Stomach (tissue), 9 donors: ENCODE measurements around the gene F2RL1. TPM values are rescaled to one million over a fixed set of nuclear protein-coding genes. Genes with fewer than 3 reads are reported as not detected.
A peak's percentile ranks its signal among the peaks of the same experiment; 100 is the strongest.

Source experiments
- DNase-seq, 2 donors: peaks; one replicate each; pipeline versions ENCODE4 v3.0.0 to v3.0.0-alpha.2; 2013 to 2019
- H3K27ac ChIP-seq, 5 donors: fragments of 200-600 bp in 4 of 5; sonication (generic) in 4 of 5; one replicate each; pipeline ENCODE4 v1.5.1; 2013 to 2019; ENCODE audit warnings: mild to moderate bottlenecking in 1 of 5, moderate library complexity in 1 of 5
- H3K27me3 ChIP-seq, 3 donors: fragments of 200-600 bp; sonication (generic); one replicate each; pipeline ENCODE4 v1.5.1; 2017 to 2019; ENCODE audit warnings: mixed run types in 1 of 3
- H3K36me3 ChIP-seq, 4 donors: fragments of 200-600 bp; sonication (generic); 1 replicate in 3 of 4; 2 replicates in 1 of 4; pipeline ENCODE4 v1.5.1; 2016 to 2019
- H3K4me1 ChIP-seq, 4 donors: fragments of 200-600 bp; sonication (generic); one replicate each; pipeline ENCODE4 v1.5.1; 2016 to 2019
- H3K4me3 ChIP-seq, 4 donors: fragments of 200-600 bp; sonication (generic) in 3 of 4; one replicate each; pipeline ENCODE4 v1.5.1; 2016 to 2019; ENCODE audit warnings: mild to moderate bottlenecking in 1 of 4
- H3K9me3 ChIP-seq, 4 donors: fragments of 200-600 bp; sonication (generic); one replicate each; pipeline ENCODE4 v1.5.1; 2016 to 2019
- CTCF ChIP-seq, 7 experiments: fragments of 450-650 bp in 4 of 7; fragments of 200-600 bp in 3 of 7; sonication (generic) in 3 of 7; IDR thresholded peaks; one replicate each; pipeline ENCODE4 v1.5.1; 2016 to 2019; ENCODE audit warnings: antibody characterized with exemption in 7 of 7, control low read depth in 2 of 7, mild to moderate bottlenecking in 1 of 7
- EP300 ChIP-seq: sonication (generic); formaldehyde crosslinking; IDR thresholded peaks from one replicate; pipeline ENCODE4 v1.6.1; 2017; ENCODE audit warnings: antibody characterized with exemption
- POLR2A ChIP-seq, 4 donors: fragments of 450-650 bp; IDR thresholded peaks; one replicate each; pipeline ENCODE4 v1.6.1; 2016; ENCODE audit warnings: antibody characterized with exemption in 4 of 4, control low read depth in 2 of 4, mild to moderate bottlenecking in 1 of 4, moderate library complexity in 1 of 4
- POLR2AphosphoS5 ChIP-seq, 3 donors: sonication (generic); formaldehyde crosslinking; IDR thresholded peaks; one replicate each; pipeline ENCODE4 v1.6.1; 2016; ENCODE audit warnings: antibody characterized with exemption in 3 of 3
- WGBS, 5 donors: extraction: QIAGEN DNeasy Blood & Tissue Kit in 3 of 5; methylation state at CpG; one replicate each; pipeline versions ENCODE4 v1.1.5 to v1.1.7; 2013 to 2018; 5-methylcytosine and 5-hydroxymethylcytosine counted together
- intact Hi-C: fragments of 100-400 bp; cut with DNase I; formaldehyde crosslinking; loops from one replicate; pipeline ENCODE4 v1.15.1; 2023; ENCODE audit warnings: low total_unique reads
- polyA plus RNA-seq, 3 donors: library from polyadenylated mRNA; stranded (reverse); fragments of 200-250 nt; gene quantifications; one replicate each; pipeline ENCODE4 v1.2.3, GENCODE V29; 2013
- total RNA-seq, 5 donors: library from RNA; depleted of rRNA; stranded (reverse); fragments of >200 nt; gene quantifications; one replicate each; pipeline versions ENCODE4 v1.1.0 to v1.2.3, GENCODE V29; 2014 to 2016
- donor health status: healthy with polysubstance abuse.
- donor health status: Bipolar disorder and iron deficiency.
- donor health status: healthy.

Gene F2RL1
- total and polyA plus RNA-seq, 8 donors = 4.8 to 72.9 (median 16.7) TPM

GRCh38 chr5:76866503-76866902, 47.7 kb downstream of the F2RL1 start:
- intact Hi-C loops = no loop called here
- H3K27ac ChIP-seq = no peak overlapping the region

GRCh38 chr5:76867038-76867437, 48.2 kb downstream of the F2RL1 start:
- peaks cover 0 to 22% (median 4%) of the 10 kb centered on the region in 4 donors for H3K4me1 ChIP-seq
- WGBS, 5 donors = 70 to 86% (median 81%) methylated on average over 4 of the region's 4 CpGs
- DNase-seq = no peak
- H3K27me3 ChIP-seq = no peaks in the 10 kb centered on the region
- intact Hi-C loops = no loop called here
- no peak overlapping the region for H3K4me3 ChIP-seq
- no peaks in the 10 kb centered on the region for H3K9me3 ChIP-seq
- H3K36me3 ChIP-seq = no peaks in the 10 kb centered on the region
- no peak overlapping the region for H3K27ac ChIP-seq
- TF ChIP-seq POLR2A (IDR thresholded peaks at IDR 0.05) (no peak), CTCF (IDR thresholded peaks at IDR 0.05) (no peak), POLR2AphosphoS5 (IDR thresholded peaks at IDR 0.05) (no peak), EP300 (no peak)

More at GRCh38 chr5:76866503-76866902, 47.7 kb downstream of the F2RL1 start:
- H3K27me3 ChIP-seq = no peaks in the 10 kb centered on the region
- H3K4me3 ChIP-seq = no peak overlapping the region
- TF ChIP-seq EP300 (no peak), POLR2A (IDR thresholded peaks at IDR 0.05) (no peak), CTCF (IDR thresholded peaks at IDR 0.05) (no peak), POLR2AphosphoS5 (IDR thresholded peaks at IDR 0.05) (no peak)
- H3K4me1 ChIP-seq = peaks cover 0 to 22% (median 4%) of the 10 kb centered on the region in 4 donors
- DNase-seq = no peak
- 86 to 95% (median 93%) methylated on average over 2 of the region's 2 CpGs for WGBS, 5 donors
- H3K9me3 ChIP-seq = no peaks in the 10 kb centered on the region
- no peaks in the 10 kb centered on the region for H3K36me3 ChIP-seq

DNA sequence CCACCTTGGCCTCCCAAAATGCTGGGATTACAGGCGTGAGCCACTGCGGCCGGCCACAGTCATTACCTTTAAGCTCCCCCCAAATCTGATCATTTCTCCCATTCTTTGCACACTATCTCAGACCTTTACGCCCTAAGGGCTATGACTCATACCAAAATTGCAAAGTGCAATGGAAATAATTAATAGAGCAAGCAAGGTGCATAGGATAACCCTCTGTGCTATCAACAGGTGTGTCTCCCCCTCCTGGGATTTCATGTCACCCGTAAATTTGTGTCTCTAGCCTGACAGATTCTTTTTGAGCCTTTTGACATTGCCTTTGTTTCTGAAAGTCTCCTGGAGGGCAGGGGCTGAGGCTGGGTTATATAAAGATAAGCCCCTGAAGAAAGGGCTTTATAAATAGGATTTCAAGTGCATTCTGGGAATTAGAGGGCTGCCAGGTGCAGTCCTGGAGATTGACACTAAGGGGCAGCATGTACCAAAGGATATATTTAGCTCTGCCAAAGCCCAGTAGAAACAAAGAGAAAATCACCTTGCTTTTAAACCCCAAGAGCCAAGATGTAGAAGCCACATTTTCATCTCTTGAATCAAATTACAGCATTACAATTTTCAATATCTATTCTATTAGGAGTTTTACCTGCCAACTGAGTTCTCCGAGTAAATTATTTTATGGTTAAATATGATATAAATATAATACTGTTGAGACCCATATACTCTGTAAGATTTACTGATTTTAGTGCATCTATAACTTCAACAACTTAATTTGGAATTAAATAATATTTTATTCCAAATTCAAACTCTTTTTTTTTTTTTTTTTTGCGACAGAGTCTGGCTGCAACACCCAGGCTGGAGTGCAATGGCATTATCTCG, 49.2 kb downstream of the F2RL1 start:
- WGBS, 5 donors = 48 to 68% (median 54%) methylated on average over 8 of the region's 8 CpGs
- H3K27ac ChIP-seq = no peak overlapping the region
- intact Hi-C loops = no loop called here
- H3K9me3 ChIP-seq = no peaks in the 10 kb centered on the region
- H3K4me1 ChIP-seq = peaks cover 0 to 12% (median under 1%) of the 10 kb centered on the region in 4 donors
- DNase-seq = peak; percentile 73 to 88
- TF ChIP-seq CTCF (IDR thresholded peaks at IDR 0.05) (peak in 5 of 7 experiments; percentile 59 to 82 (median 70)), POLR2AphosphoS5 (IDR thresholded peaks at IDR 0.05) (no peak)
- no peak overlapping the region for H3K4me3 ChIP-seq
- H3K36me3 ChIP-seq = no peaks in the 10 kb centered on the region
- no peaks in the 10 kb centered on the region for H3K27me3 ChIP-seq

GRCh38 chr5:76870046-76870445, 51.2 kb downstream of the F2RL1 start:
- intact Hi-C loops = loop anchor here (10.0 kb wide), 1 partner anchor 145 kb away; no protein-coding TSS in a partner anchor
- WGBS, 5 donors = 73 to 79% (median 78%) methylated on average over 6 of the region's 6 CpGs
- no peak for DNase-seq
- Histone ChIP-seq H3K27me3 (no peaks in the 10 kb centered on the region), H3K9me3 (no peaks in the 10 kb centered on the region), H3K4me1 (peaks cover 0 to 10% (median 0%) of the 10 kb centered on the region in 4 donors), H3K4me3 (no peak overlapping the region), H3K36me3 (no peaks in the 10 kb centered on the region), H3K27ac (no peak overlapping the region)
- TF ChIP-seq CTCF (IDR thresholded peaks at IDR 0.05) (no peak), POLR2AphosphoS5 (IDR thresholded peaks at IDR 0.05) (no peak)
